HG03064 (cell line): Measurements from ENCODE around the gene SESN1.
"Not testable (repeated sequence)": the region's sequence is repeated elsewhere in the genome, so short reads cannot be mapped to it uniquely, and the experiment has no call there.

Source experiments
- ATAC-seq: cut with Tn5 transposase; IDR thresholded peaks from one replicate; pipeline ENCODE4 v1.9.1; 2021; ENCODE audit warnings: low read depth; ENCODE audit not compliant: unreplicated experiment

SESN1 gene

DNA sequence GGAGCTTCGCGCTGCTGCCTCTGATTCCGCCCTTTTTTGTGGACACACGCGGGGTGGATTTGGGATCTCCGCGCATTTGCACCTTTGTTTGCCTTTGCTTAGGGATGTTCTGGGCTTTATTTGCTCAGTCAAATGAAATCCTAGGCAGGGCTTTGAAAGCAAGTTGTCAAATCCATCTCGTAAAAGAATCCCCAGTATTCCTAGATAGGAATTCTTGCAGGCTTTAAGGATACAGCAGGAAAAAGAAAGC lies 1.1 kb upstream of the SESN1 start:
- no peak for ATAC-seq

DNA sequence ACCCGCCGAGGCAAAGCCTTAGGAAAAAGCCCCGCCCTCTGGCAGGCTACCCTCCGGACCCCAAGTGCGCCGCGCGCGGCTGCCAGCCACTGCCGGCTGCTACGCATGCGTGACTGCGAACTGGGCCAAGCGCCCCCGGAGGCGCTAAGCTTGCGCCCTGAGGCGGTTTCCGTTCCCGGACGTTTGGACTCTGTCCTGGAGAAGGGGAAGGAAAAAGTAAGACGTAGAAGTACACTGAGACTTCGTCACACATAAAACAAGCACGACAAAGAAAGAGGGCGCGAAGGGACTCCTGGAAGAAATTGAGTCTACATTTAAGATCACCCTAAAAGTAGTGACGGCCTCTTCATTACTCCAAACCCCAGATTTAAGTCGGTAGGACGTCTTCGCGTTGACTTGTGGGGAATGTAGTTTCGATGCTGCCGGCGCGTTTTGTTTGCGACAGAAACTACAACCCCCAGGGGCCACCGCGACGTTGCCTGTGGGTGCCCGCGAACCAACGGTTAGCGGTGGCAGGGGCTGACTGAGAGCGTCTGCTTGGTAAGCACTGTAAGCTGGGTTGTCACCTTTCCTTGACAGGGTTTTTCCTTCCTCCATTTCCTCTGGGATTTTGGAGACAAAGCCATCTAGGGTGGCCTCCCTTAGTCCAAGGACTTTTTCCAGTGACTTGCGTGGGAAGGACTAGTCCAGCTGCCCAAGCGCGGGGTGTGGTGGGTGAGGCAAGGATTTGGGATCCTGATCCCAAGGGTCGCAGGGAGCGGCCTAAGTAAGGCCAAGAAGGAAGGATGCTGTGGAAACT lies 589 bp upstream of the SESN1 start, which contains the start of gene CEP57L1:
Gene CEP57L1 (plus strand): TSS at position 472 of the 799 bp plus-strand sequence. CDS start 49,715 bp downstream, outside the sequence.
- ATAC-seq, result peak; percentile 61

DNA sequence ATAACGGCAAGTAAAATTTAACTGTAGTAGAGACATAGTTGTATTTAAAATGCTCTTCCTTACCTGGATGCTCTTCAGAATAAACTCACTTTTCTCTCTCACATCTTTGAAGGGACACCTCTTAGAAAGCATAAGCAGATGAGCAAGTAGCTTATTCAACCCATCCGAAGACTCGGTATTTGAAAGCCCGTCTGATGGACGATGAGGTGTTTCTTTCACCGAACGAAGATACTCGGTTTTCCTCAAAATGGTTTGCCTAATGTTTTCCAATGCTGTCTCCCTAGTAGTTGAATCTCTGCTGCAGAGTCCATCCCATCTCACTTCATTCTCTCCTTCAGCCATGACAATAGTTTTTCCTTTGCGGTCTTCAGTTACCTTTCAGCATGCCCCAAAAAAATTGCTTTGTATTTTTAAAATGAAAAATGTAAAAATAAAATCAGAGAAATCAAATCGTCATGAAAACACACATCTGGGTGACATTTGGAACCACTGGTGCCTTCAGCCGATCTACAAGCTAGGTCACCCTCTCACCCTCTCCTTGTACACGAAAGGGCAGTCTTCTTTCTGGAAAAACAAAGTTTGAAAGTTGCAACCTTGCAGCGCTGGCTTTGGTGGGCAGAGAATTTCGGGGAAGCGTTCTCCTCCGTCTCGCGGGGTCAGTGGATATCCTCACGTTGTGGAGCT lies 772 bp downstream of the SESN1 start:
- ATAC-seq, result peak; percentile 2

DNA sequence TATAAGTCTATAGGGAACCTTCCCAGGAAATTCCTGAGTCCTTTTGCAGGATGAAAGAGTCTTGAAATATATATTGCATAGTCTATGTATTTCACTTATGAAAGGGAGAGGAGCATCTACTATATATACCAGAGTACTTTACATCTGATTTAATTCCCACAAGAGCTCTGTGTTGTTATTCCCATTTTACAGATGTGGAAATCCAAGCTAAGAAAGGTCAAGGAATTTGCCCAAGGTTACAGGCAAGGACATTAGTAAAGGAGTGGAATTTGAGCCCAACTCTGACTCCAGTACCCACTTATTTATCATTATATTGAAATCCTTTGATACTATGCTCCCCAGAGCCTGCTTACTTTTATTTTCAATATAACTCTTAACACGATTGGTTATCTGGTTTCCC lies 2.6 kb downstream of the SESN1 start:
- no peak for ATAC-seq

DNA sequence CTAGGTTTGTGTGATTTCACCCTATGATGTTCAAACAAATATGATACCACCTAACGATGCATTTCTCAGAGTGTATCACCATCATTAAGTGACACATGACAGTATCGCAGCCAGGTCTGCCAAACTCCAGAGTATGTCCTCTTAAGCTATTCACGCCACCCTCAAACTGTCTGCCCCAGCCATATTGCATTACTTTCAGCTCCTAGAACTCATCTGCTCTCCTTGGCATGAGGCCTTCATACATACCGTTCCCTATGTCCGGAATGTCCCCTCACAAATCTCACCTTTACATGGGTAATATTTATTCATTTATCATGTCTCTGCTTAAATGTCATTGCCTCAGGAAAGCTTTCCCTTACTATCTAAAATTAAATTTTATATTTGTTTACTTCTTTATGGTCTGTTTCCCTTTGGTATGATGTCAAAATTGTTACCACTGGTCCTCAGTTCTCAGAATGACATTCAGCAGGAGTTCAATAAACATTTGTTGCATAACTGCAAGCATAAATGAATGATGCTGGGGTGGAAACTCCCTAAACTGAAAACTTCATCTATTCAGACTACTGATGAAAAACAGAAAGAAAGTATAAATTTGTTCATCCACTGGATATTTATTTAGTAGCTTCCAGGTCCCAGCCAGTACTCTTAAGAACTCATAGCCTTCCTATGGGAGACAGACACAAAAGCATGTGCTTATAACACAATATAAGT lies 3.2 kb downstream of the SESN1 start:
- no peak for ATAC-seq

- no peak for ATAC-seq
Measured at GRCh38 chr6:109088995-109089394, 5.7 kb downstream of the SESN1 start.

DNA sequence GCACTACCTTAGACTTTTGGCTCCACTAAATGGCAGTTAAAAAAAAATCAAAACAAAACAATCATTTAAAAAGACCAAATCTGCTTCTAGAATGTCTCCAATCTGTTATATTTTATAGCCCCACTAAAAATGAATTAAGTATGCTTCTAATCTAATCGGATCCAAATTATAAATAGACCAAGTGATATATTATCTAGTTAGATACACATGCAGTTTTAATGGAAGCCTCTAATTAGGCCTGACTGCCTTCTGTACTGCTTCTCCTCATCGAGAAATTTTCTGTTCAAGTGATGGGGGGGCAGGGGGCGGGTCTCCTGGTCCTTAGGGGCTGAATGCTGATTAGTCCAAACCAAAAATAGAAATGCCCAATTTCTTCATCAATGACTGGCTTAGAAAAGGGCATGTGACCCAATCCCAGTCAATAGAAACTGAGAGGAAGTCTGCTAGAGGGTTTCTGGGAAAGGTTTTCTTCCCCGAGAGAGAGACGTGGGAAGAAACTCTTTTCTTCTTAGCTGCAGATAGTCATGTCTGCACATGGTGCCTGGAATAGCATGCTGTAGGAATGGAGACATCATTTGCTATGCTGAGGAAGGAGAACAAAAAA lies 6.9 kb downstream of the SESN1 start:
- no peak for ATAC-seq

DNA sequence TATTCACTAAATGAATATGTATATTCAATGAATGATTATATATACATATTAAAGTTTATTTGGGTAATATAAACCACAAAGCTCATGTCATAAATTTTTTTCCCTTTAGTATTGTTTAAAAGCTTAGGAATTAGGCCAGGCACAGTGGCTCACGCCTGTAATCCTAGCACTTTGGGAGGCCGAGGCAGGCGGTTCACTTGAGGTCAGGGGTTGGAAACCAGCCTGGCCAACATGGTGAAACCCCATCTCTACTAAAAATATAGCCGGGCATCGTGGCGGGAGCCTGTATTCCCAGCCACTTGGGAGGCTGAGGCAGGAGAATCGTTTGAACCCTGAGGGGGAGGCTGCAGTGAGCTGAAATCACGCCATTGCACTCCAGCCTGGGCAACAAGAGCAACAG lies 10.5 kb downstream of the SESN1 start:
- not testable (repeated sequence) for ATAC-seq

- no peak for ATAC-seq
Measured at GRCh38 chr6:109083657-109084056, 11.0 kb downstream of the SESN1 start.

DNA sequence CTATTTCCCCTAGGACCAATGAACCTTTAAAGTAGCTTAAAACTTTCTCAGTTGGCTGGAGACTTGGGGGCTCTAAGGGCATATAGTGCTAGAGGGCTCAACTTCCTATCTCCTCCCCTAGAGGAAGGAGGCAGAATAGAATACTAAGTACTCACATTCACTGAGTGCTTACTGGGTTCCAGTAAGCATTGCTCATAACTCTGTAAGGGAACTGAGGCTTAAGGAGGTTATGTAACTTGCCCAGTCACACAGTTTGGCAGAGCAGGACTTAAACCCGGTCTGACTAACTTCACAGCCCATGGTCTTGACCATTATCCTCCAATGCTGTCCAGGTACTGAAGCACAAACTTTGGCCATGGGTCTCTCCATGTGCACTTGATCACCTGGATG lies 12.5 kb downstream of the SESN1 start:
- ATAC-seq, result no peak

- no peak for ATAC-seq
Measured at GRCh38 chr6:109081516-109082187, 13.0 kb downstream of the SESN1 start.

- no peak for ATAC-seq
Measured at GRCh38 chr6:109081026-109081425, 13.6 kb downstream of the SESN1 start.

DNA sequence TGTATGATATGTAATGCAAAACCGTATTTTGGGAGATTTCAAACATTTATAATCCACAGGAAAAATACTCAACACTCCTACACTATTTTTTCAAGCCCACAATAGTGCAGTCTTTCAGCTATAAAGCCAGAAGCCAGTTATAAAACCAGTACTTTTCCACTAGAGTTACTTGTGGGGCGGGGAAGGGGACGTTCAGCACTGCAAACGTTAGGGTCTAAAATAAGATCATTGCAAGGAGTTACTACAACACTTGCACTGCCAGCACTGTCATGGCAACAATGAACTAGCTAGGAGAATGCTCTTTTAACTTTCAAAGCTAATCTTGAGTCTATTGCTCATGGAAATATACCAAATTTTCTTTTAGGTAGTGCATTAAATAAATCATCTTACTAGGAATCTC lies 14.7 kb downstream of the SESN1 start:
- ATAC-seq, result no peak

GRCh38 chr6:109076377-109076776 lies 18.3 kb downstream of the SESN1 start:
- ATAC-seq, result no peak

GRCh38 chr6:109075934-109076333 lies 18.7 kb downstream of the SESN1 start:
- no peak for ATAC-seq

DNA sequence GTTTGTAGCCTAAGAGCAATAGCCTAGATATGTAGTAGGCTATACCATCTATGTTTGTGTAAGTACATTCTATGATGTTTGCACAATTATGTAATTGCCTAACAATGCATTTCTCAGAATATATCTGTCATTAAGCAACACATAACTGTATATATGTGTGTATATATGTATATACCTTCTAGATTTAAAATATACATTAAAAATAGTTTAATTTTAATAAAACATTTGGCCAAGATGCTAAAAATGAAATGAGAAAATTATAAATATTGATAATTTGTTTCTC lies 20.6 kb downstream of the SESN1 start:
- no peak for ATAC-seq

DNA sequence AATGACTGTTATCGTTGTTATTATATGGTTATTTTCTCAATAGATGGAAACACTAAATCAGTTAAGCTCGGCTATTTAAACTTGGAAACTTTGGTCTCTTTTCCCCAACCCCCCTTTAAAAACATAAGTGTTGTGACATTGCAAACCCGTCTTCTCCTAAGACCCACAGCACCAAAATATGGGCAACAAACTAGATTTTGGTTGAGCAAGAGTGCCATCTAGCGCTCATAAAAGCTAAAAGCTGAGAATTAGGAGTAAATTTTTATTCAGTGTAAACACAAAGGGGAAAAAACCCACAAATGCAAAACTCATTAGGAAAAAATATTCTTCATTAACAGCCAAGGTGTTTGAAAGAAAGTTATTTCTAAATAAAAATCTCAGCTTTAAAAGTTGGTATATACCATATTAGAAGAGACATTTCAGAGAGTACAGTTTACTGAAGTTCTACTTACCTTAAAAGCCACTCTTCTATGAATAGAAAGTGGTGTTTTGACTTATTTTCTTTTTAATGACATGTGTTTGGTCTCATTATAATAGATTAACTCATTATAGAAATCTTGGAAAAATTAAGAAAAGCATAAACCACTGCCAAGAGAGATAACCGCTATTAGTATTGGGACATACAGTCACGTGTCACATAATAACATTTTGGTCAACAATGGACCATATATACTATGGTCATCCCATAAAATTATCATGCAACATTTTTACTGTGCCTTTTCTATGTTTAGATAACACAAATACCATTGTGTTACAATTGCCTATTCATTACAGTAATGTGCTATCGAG lies 21.1 kb downstream of the SESN1 start:
- no peak for ATAC-seq

GRCh38 chr6:109071125-109071917 lies 23.3 kb downstream of the SESN1 start:
- no peak for ATAC-seq

DNA sequence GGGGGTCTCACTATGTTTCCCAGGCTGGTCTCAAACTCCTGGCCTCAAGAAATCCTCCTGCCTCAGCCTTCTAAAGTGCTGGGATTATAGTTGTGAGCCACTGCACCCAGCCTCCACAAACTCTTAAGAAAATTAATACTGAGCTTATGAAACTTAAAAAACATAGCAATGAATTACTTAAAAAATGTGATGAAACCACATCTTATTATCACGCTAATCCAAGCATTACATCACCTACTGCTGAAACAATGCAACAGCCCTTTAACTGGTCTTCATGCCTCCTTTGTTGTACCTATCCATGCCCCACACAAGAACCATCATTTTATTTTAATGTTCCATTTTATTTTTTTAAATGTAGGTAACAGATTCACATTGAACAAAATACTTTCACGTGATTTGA lies 24.9 kb downstream of the SESN1 start:
- ATAC-seq, result no peak
